ENCODE measurements around the gene NRXN2. TPM values are rescaled to one million over a fixed set of nuclear protein-coding genes. Genes with fewer than 3 reads are reported as not detected.

The NRXN2 gene
- total RNA-seq, 1 experiment from 2014 or later, result not detected

DNA sequence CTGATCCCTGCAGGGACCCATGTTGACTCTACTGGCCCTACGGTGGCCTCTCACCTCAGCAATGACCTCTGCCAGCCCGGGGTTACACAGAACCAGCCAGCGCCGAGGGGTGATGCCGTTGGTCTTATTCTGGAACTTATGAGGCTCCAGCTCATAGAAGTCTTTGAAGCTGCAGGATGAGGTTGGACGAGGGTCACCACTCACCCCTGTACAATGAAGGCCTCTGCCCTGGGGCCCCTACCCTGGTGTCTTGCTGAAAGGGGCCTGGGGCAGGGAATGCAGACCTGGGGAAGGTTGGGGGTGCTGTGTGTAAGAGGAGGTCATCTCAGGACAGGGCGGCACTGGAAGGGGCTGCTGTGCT lies 30.0 kb upstream of the NRXN2 start:
- Mint-ChIP-seq H3K9me3 (ENCODE audit: low read depth, unreplicated experiment) (no peaks in the 10 kb centered on the region), H3K4me1 (ENCODE audit: low read depth, unreplicated experiment) (no peaks in the 10 kb centered on the region), H3K36me3 (ENCODE audit: insufficient read depth, unreplicated experiment) (peaks cover 3% of the 10 kb centered on the region), H3K4me3 (ENCODE audit: low read depth, unreplicated experiment) (no peak overlapping the region), H3K27me3 (ENCODE audit: unreplicated experiment) (peaks cover 6% of the 10 kb centered on the region), H3K27ac (ENCODE audit: unreplicated experiment) (no peak overlapping the region)
- TF ChIP-seq, protein P1, sequence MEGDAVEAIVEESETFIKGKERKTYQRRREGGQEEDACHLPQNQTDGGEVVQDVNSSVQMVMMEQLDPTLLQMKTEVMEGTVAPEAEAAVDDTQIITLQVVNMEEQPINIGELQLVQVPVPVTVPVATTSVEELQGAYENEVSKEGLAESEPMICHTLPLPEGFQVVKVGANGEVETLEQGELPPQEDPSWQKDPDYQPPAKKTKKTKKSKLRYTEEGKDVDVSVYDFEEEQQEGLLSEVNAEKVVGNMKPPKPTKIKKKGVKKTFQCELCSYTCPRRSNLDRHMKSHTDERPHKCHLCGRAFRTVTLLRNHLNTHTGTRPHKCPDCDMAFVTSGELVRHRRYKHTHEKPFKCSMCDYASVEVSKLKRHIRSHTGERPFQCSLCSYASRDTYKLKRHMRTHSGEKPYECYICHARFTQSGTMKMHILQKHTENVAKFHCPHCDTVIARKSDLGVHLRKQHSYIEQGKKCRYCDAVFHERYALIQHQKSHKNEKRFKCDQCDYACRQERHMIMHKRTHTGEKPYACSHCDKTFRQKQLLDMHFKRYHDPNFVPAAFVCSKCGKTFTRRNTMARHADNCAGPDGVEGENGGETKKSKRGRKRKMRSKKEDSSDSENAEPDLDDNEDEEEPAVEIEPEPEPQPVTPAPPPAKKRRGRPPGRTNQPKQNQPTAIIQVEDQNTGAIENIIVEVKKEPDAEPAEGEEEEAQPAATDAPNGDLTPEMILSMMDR (IDR thresholded peaks at IDR 0.05; ENCODE audit: unreplicated experiment), result no peak
- BruUV-seq (replicated peaks), result no TSS peak
- CTCF ChIA-PET, result no interaction called here
- intact Hi-C loops (cut with micrococcal nuclease; ENCODE audit: unreplicated experiment), result no loop called here
- DNase-seq, result no peak

DNA sequence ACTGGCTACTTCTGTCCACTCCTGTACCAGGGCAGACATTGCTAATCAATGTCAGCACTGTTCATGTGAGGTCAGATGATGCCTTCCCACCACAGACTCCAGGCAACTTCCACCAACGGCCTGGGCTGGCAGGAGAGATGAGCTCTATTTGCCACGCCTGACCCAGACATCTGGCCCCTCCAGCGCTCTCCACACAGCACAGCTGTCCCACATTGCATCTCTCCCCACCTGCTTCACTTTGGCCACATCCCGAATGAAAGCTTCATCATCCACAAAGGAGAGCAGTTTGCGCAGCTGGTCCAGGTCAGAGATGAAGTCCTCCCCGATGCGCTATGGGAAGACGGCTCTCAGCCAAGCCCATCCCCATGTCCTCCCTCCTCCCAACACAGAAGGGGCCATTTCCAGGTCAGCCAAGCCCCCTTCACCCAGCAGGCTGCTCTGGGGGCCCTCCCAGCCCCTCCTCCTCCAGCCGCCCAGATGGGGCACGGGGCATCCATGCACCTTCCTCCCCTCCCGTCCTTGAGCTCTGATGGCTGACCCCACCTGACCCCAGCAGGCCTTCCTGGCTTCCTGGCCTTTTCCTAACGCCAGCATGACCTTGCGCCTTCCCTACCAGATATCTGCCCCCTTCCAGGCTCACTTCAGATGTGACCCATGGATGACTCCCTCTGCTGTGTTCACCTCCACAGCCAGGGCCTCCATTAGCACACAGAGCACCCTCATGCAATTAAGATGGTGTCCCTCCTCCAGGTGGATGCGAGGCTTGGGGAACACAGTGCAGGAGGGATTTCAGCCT lies 29.4 kb upstream of the NRXN2 start:
- H3K4me3 Mint-ChIP-seq (ENCODE audit: low read depth, unreplicated experiment), result no peak overlapping the region
- peaks cover 5% of the 10 kb centered on the region for H3K36me3 Mint-ChIP-seq (ENCODE audit: insufficient read depth, unreplicated experiment)
- H3K27me3 Mint-ChIP-seq (ENCODE audit: unreplicated experiment), result peaks cover 11% of the 10 kb centered on the region
- CTCF ChIA-PET, result no interaction called here
- TF ChIP-seq, protein P1 (IDR thresholded peaks at IDR 0.05; ENCODE audit: unreplicated experiment), result no peak
- H3K27ac Mint-ChIP-seq (ENCODE audit: unreplicated experiment), result no peak overlapping the region
- no TSS peak for BruUV-seq (replicated peaks)
- H3K9me3 Mint-ChIP-seq (ENCODE audit: low read depth, unreplicated experiment), result no peaks in the 10 kb centered on the region
- intact Hi-C loops (cut with micrococcal nuclease; ENCODE audit: unreplicated experiment), result no loop called here
- H3K4me1 Mint-ChIP-seq (ENCODE audit: low read depth, unreplicated experiment), result no peaks in the 10 kb centered on the region
- DNase-seq, result no peak

DNA sequence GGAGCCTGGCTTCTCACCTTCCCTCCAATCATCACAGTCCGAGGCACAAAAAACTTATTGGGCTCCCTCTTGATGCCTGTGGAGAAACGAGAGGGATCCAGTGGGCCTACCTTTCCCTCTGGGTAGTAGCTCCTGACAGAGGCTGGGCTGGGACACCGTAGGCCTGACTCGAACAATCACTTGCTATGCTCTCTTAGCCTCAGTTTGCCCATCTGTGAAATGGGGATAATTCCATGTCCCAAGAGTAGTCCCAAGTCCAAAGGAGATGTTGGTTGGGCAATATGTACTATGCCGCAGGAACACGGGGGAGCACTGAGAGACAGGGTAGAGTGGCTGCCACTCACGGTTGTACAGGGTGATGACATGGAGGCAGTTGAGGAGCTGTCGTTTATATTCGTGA lies 28.6 kb upstream of the NRXN2 start:
- Mint-ChIP-seq H3K4me3 (ENCODE audit: low read depth, unreplicated experiment) (no peak overlapping the region), H3K9me3 (ENCODE audit: low read depth, unreplicated experiment) (no peaks in the 10 kb centered on the region), H3K27me3 (ENCODE audit: unreplicated experiment) (peaks cover 13% of the 10 kb centered on the region), H3K4me1 (ENCODE audit: low read depth, unreplicated experiment) (no peaks in the 10 kb centered on the region), H3K36me3 (ENCODE audit: insufficient read depth, unreplicated experiment) (peaks cover 5% of the 10 kb centered on the region), H3K27ac (ENCODE audit: unreplicated experiment) (no peak overlapping the region)
- TF ChIP-seq, protein P1 (IDR thresholded peaks at IDR 0.05; ENCODE audit: unreplicated experiment), result no peak
- CTCF ChIA-PET, result no interaction called here
- DNase-seq, result no peak
- intact Hi-C loops (cut with micrococcal nuclease; ENCODE audit: unreplicated experiment), result no loop called here
- BruUV-seq (replicated peaks), result no TSS peak

DNA sequence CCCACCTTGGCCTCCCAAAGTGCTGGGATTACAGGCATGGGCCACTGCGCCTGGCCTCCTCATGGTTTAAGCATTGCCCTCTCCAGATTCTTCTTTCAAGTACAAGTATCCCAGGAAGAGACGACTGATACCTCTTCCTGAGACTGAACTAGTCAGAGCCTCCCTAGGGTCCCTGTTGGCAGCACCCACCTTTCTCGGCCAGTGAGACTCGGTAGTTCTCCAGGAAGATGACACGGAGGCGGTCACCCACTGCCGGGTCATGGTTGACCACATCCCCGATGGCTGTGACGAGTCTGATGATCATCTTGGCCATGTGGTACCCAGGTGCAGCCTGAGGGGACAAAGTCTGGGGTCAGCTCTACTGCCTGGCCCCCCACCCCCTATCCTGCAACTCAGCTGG lies 28.1 kb upstream of the NRXN2 start:
- intact Hi-C loops (cut with micrococcal nuclease; ENCODE audit: unreplicated experiment), result no loop called here
- BruUV-seq (replicated peaks), result no TSS peak
- Mint-ChIP-seq H3K27ac (ENCODE audit: unreplicated experiment) (no peak overlapping the region), H3K9me3 (ENCODE audit: low read depth, unreplicated experiment) (no peaks in the 10 kb centered on the region), H3K4me3 (ENCODE audit: low read depth, unreplicated experiment) (no peak overlapping the region), H3K27me3 (ENCODE audit: unreplicated experiment) (peaks cover 18% of the 10 kb centered on the region), H3K36me3 (ENCODE audit: insufficient read depth, unreplicated experiment) (peaks cover 5% of the 10 kb centered on the region), H3K4me1 (ENCODE audit: low read depth, unreplicated experiment) (no peaks in the 10 kb centered on the region)
- CTCF ChIA-PET, result no interaction called here
- DNase-seq, result no peak
- TF ChIP-seq, protein P1 (IDR thresholded peaks at IDR 0.05; ENCODE audit: unreplicated experiment), result no peak

Measured in Calu3 (cell line).